ENCODE data around the gene ADGRD2.

DNA sequence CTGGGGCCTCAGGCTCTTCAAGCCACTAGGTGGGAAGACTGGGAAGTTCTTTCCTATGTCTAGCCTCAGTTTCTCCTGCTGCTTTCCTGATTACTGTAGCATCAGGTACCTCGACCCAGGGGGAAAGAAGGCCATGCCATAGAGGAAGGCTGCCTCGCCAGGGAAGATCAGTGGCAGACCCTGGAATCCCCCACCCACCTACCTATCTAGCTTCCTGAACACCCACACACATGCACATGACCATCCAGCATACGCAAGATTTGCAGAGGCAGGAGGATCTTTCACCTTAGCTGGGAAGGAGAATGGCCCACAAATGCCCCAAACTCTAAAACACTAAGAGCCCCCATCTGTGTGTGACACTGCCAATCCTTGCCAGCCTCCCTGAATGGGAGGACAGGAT, 49.0 kb downstream of the ADGRD2 start:
- TF ChIP-seq, protein P1, sequence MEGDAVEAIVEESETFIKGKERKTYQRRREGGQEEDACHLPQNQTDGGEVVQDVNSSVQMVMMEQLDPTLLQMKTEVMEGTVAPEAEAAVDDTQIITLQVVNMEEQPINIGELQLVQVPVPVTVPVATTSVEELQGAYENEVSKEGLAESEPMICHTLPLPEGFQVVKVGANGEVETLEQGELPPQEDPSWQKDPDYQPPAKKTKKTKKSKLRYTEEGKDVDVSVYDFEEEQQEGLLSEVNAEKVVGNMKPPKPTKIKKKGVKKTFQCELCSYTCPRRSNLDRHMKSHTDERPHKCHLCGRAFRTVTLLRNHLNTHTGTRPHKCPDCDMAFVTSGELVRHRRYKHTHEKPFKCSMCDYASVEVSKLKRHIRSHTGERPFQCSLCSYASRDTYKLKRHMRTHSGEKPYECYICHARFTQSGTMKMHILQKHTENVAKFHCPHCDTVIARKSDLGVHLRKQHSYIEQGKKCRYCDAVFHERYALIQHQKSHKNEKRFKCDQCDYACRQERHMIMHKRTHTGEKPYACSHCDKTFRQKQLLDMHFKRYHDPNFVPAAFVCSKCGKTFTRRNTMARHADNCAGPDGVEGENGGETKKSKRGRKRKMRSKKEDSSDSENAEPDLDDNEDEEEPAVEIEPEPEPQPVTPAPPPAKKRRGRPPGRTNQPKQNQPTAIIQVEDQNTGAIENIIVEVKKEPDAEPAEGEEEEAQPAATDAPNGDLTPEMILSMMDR (IDR thresholded peaks at IDR 0.05), result no peak
- no peak for TF ChIP-seq POLR2A (IDR thresholded peaks at IDR 0.05)

Measured in lower leg skin (tissue), 3 donors.